Measurements from ENCODE around the gene AMZ1. TPM values are rescaled to one million over a fixed set of nuclear protein-coding genes. Genes with fewer than 3 reads are reported as not detected.

Gene AMZ1
- total RNA-seq, 1 experiment from 2014 or later: 0.74 TPM

GRCh38 chr7:2699289-2699620 is 11.3 kb downstream of the AMZ1 start:
- H3K27me3 Mint-ChIP-seq (ENCODE audit: low read depth): peaks cover 2% of the 10 kb centered on the region
- H2BK120ac ChIP-seq (ENCODE audit: low read depth, low read length, poor library complexity, severe bottlenecking): no peak overlapping the region
- peaks cover 4 to 5% of the 10 kb centered on the region in 2 experiments for H3K4me1 Mint-ChIP-seq
- WGBS (ENCODE audit: extremely low coverage, insufficient read length, low lambda C conversion rate): no CpG with 5 or more reads among the region's 15 CpGs
- no peaks in the 10 kb centered on the region for H3K23me2 ChIP-seq (ENCODE audit: insufficient read length, low read depth, low read length, poor library complexity, severe bottlenecking)
- H3K79me1 ChIP-seq (ENCODE audit: insufficient read depth, low read depth, low read length, poor library complexity, severe bottlenecking): no peaks in the 10 kb centered on the region
- H2BK5ac ChIP-seq (ENCODE audit: insufficient read length, low read length): no peak overlapping the region
- H3K4me2 ChIP-seq (ENCODE audit: insufficient read depth, insufficient read length, low read length): no peak overlapping the region
- no peaks in the 10 kb centered on the region for H4K20me1 ChIP-seq (ENCODE audit: control insufficient read depth, insufficient read depth, insufficient read length)
- peaks cover 0 to 1% (median 0%) of the 10 kb centered on the region in 3 experiments; a peak in 2 of 7 replicates for H3K36me3 Mint-ChIP-seq (ENCODE audit: insufficient read depth in 1 of 3, low read depth in 3 of 3)
- no peak overlapping the region for H2BK20ac ChIP-seq (ENCODE audit: low read depth, low read length, poor library complexity, severe bottlenecking)
- no peak overlapping the region for H3K4ac ChIP-seq (ENCODE audit: low read depth, low read length)
- H3K23ac ChIP-seq (ENCODE audit: insufficient read length, low read depth, low read length): no peak overlapping the region
- TF ChIP-seq CTCF (conservative IDR thresholded peaks at IDR 0.05): no peak
- no peak overlapping the region for H2BK15ac ChIP-seq (ENCODE audit: low read depth, low read length)
- H3K18ac ChIP-seq (ENCODE audit: insufficient read length, low read depth, low read length): no peak overlapping the region
- no peak overlapping the region for H2AFZ ChIP-seq (ENCODE audit: low read length)
- no peak overlapping the region for H2BK12ac ChIP-seq (ENCODE audit: insufficient read length, low read depth, low read length)
- no peak overlapping the region for H3K56ac ChIP-seq (ENCODE audit: insufficient read length, low read depth, low read length)
- H3K14ac ChIP-seq (ENCODE audit: insufficient read depth, low read length): no peak overlapping the region
- H3K9me3 ChIP-seq (ENCODE audit: control insufficient read depth, low read depth, low read length): no peaks in the 10 kb centered on the region
- no peak overlapping the region for H2AK5ac ChIP-seq (ENCODE audit: insufficient read length, low read length)
- H4K8ac ChIP-seq (replicated peaks; ENCODE audit: insufficient read length, low read depth, low read length): no peak overlapping the region
- no peaks in the 10 kb centered on the region for H3K27me3 ChIP-seq (ENCODE audit: insufficient read depth, low read length)
- no peaks in the 10 kb centered on the region for H3K9me3 Mint-ChIP-seq
- H4K91ac ChIP-seq (ENCODE audit: insufficient read length, low read depth, low read length): no peak overlapping the region
- no peak overlapping the region for H3K27ac Mint-ChIP-seq
- no peak for DNase-seq
- H3K27ac ChIP-seq (ENCODE audit: insufficient read length, low read depth, low read length): no peak overlapping the region
- H3K4me1 ChIP-seq (ENCODE audit: insufficient read depth, low read length): no peaks in the 10 kb centered on the region
- no peak overlapping the region for H4K5ac ChIP-seq (ENCODE audit: insufficient read length, low read depth, low read length)
- no peak overlapping the region for H3K4me3 Mint-ChIP-seq
- H3K9ac ChIP-seq (ENCODE audit: extremely low read depth, insufficient read length, low read length): no peak overlapping the region
- no peaks in the 10 kb centered on the region for H3K79me2 ChIP-seq (ENCODE audit: insufficient read depth, low read length)
- no peak overlapping the region for H3T11ph ChIP-seq (ENCODE audit: low read length)

All from H9 (cell line).